ENCODE results near the gene KSR1.

DNA sequence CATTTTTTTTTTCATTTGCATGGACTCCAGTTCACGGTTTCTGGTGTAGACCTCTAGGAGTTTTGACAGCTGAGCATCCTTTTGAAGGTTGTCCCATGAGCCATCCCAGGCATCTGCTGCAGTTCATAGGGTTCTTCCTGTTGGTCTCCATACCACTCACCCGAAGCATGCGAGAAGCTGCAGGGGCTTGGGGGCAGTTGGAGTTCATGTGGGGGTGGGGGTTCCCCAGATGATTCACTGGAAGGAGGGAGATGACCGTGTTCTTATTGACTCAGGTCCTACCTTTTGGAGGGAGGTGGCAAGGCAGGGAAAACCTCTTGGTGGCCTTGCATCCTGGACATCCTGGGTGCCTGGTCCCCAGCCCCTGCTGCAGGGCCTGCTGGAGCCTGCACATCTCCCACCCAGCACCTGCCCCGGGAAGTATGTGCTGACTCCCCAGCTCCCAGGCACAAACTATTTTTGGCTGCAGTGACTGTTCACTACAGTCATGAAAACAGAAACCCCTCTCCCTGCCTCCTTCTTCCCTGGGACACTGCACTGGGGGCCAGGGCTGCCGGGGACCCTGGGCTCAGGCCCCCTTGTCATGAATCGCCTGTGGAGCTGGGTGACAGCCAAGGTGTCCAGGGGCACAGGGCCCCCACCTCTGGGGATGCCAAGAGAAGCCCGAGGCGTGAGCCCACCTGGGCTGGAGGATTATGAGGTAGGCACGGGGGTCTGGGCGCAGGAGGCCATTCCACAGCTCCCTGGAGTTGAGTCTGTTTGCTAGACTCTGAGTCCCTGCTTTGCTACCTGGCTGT is 109.8 kb downstream of the KSR1 start:
- TF ChIP-seq RAD21 (IDR thresholded peaks at IDR 0.05 in 1 of 2, conservative IDR thresholded peaks at IDR 0.05 in 1 of 2; ENCODE audit: low read depth in 2 of 2, low read length in 2 of 2), result no peak
- no peak for TF ChIP-seq SP1 (IDR thresholded peaks at IDR 0.05; ENCODE audit: low read depth, low read length)
- no peak for TF ChIP-seq SP2 (IDR thresholded peaks at IDR 0.05; ENCODE audit: low read length)
- no peak for TF ChIP-seq E2F6 (IDR thresholded peaks at IDR 0.05)
- no peak for TF ChIP-seq POLR2A (IDR thresholded peaks at IDR 0.05; ENCODE audit: control extremely low read depth in 1 of 2, low read depth in 2 of 2, low read length in 2 of 2)
- TF ChIP-seq CTCF (IDR thresholded peaks at IDR 0.05; ENCODE audit: control extremely low read depth in 1 of 3, insufficient read depth in 1 of 3, low read depth in 1 of 3, low read length in 3 of 3), result no peak
- TF ChIP-seq GABPA (IDR thresholded peaks at IDR 0.05; ENCODE audit: borderline replicate concordance, insufficient read depth, low read length), result no peak
- no peak for TF ChIP-seq SIN3A (conservative IDR thresholded peaks at IDR 0.05 in 1 of 2, IDR thresholded peaks at IDR 0.05 in 1 of 2; ENCODE audit: low read depth in 1 of 2, low read length in 2 of 2)
- TF ChIP-seq TAF1 (IDR thresholded peaks at IDR 0.05; ENCODE audit: low read depth, low read length), result no peak
- no peak for TF ChIP-seq TAF7 (optimal IDR thresholded peaks at IDR 0.05; ENCODE audit: borderline replicate concordance, low read depth, low read length)
- TF ChIP-seq, protein P1, sequence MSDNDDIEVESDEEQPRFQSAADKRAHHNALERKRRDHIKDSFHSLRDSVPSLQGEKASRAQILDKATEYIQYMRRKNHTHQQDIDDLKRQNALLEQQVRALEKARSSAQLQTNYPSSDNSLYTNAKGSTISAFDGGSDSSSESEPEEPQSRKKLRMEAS (IDR thresholded peaks at IDR 0.05), result no peak
- no peak for TF ChIP-seq JUND (IDR thresholded peaks at IDR 0.05; ENCODE audit: low read length)

All from H1 (cell line).